SK-MEL-5 (cell line): ENCODE measurements around the gene RWDD1. TPM values are rescaled to one million over a fixed set of nuclear protein-coding genes. Genes with fewer than 3 reads are reported as not detected.
"Not testable (repeated sequence)": the region's sequence is repeated elsewhere in the genome, so short reads cannot be mapped to it uniquely, and the experiment has no call there.

Source experiments
- DNase-seq: peaks from one replicate; pipeline ENCODE4 v3.0.0-alpha.2; 2016; ENCODE audit warnings: low read depth, low spot score
- in situ Hi-C: cut with HindIII; loops from 2 replicates; pipeline ENCODE4 v1.10.0; 2016; ENCODE audit warnings: low sequenced_read_pairs, high pct_unique_total_duplicates, low pct_unique_long_range_greater_than_20kb
- total RNA-seq: library from RNA; depleted of rRNA; stranded (reverse); fragments of >200 nt; shearing (Covaris generic); gene quantifications from 2 replicates; pipeline ENCODE4 v1.2.3, GENCODE V29; 2014

The RWDD1 gene
- total RNA-seq, 1 experiment from 2014 or later, result 57.2 TPM

GRCh38 chr6:116580198-116580597 is 8.9 kb downstream of the RWDD1 start:
- in situ Hi-C loops, result no loop called here
- DNase-seq, result peak; percentile 33

DNA sequence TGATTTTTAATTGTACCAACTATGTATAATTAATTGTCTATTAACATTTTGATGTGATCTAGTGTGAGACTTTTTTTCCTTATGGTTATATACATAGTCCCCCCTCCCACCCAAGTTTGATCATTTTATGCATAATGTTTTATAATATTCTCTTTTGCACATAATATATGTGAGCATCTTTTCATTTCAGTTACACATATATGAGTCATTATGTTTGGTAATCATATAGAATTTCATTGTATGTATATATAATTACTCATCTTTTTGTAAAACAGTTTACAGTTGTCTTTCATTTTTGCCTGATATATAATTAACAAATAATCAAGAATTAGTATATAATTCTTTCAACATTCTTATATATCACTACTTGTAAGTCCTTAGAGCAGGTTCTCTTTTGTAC is 15.0 kb downstream of the RWDD1 start:
- no peak for DNase-seq
- in situ Hi-C loops, result no loop called here

DNA sequence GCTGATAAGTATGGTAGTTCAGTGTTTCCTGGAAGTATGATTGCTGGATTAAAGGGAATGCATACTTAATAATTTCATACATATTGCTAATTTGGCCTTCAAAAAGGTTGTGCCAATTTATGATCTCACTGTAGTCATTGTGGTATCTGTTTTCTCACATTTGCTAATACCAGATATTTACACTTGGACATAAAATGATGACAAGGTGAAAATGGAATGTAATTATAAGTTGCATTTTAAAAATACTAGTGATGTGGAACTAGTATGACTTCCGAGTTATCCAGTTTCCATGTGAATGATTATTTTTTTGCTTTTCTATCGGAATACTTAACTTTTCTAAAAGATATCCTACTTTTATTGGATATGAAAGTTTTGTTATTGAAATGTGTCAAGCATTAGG is 15.4 kb downstream of the RWDD1 start:
- in situ Hi-C loops, result no loop called here
- no peak for DNase-seq

DNA sequence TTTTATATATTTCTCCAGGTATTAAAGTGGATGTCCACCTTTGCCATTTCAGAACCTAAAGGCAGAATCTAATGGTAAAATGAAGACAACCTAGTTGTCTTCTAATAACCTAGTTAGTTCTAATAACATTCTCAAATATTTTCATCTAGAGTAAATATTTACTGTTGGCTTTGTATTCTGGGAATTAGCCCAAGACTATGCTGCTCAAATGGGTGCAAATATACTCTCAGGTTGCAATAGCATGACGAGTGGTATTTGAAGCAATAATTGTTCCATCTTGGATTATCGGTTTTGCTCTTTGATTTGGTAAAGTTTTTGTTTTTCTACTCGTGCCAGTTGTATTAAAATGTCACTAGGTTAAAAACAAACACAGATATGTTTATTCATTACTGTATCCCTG is 23.9 kb downstream of the RWDD1 start:
- in situ Hi-C loops, result no loop called here
- no peak for DNase-seq

GRCh38 chr6:116596815-116597214 is 25.5 kb downstream of the RWDD1 start:
- DNase-seq, result peak; percentile 12
- in situ Hi-C loops, result no loop called here

DNA sequence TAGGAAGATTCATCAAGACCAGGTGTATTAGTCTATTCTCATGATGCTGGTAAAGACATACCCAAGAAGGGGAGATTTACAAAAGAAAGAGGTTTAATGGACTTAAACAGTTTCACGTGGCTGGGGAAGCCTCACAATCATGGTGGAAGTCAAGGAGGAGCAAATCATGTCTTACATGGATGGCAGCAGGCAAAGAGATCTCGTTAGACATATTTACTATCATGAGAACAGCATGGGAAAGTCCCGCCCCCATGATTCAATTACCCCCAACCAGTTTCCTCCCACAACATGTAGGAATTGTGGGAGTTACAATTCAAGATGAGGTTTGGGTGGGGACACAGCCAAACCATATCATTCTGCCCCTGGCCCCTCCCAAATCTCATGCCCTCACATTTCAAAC is 32.6 kb downstream of the RWDD1 start:
- in situ Hi-C loops, DNase-seq: not testable (repeated sequence)

GRCh38 chr6:116604868-116605267 is 33.6 kb downstream of the RWDD1 start:
- not testable (repeated sequence) for DNase-seq

GRCh38 chr6:116605935-116606334 is 34.6 kb downstream of the RWDD1 start:
- no peak for DNase-seq
- in situ Hi-C loops, result no loop called here

More at GRCh38 chr6:116604868-116605267, 33.6 kb downstream of the RWDD1 start:
- in situ Hi-C loops, result not testable (repeated sequence)

DNA sequence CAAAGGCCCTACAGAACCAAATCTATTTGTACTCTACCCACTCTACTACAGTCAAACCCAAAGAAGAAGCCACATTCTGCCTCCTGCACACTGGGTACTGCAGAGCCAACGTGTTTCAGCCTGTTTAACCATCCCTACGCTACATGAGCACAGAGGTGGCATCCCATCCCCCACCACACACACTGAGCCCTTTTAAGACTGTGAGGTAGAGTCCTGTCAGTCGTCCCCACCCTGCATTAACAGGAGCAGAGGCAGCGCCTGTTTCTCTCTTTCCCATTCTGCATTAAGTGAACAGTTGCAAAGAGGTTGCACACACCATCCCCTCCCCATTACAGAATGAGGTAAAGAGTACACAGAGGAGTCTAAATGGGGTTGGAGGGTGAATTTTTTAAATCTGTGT is 39.8 kb downstream of the RWDD1 start:
- DNase-seq, result no peak
- in situ Hi-C loops, result no loop called here

DNA sequence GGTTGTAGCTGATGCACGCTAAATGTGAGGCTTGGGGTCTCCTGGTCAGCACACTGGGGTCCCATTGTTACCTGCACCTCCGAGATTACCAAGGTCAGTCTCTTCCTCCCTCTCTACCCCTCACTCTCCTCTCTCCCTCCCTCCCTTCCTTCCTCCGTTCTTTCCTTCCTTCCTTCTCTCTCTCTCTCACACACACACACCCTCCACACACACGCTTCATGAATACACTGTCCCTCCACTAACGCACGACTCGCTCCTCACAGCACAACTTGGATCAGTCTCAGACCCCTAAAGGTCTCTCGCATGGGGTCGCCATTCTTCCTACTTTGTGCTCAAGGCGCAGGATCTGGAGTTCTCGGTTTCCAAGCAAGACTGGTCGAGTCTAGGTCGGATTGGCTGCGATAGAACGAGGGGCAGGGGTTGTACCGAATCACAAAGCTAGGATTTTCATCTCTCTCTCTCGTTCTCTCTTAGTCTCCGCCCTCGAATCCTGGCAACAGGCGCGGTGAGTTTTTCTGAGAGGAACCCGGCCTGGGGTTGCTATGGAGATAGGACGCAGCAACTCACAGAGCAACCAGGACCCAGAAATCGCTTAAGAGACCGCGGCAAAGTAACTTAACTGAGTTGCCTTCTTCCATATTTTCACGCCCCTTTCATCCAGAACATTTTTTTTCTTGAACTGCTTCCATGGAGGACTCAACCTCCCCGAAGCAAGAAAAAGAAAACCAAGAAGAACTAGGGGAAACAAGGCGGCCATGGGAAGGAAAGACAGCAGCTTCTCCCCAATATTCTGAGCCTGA is 44.8 kb downstream of the RWDD1 start, which contains the start of gene RSPH4A:
TSS of gene RSPH4A (plus strand) at position 543 of the 800 bp plus-strand sequence. CDS start at position 688, 145 bp downstream.
- DNase-seq, result peak; percentile 94
- in situ Hi-C loops, result no loop called here

DNA sequence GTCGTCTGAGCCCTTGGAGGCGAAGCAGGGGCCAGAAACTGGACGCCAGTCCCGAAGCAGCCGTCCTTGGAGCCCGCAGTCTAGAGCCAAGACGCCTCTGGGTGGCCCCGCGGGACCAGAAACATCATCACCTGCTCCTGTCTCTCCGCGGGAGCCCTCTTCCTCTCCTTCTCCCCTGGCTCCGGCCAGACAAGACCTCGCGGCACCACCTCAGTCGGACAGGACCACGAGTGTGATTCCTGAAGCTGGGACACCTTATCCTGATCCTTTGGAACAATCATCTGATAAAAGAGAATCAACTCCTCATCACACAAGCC is 45.4 kb downstream of the RWDD1 start:
- in situ Hi-C loops, result no loop called here
- no peak for DNase-seq

- in situ Hi-C loops, result no loop called here
- DNase-seq, result no peak
Measured at GRCh38 chr6:116624036-116624805, 52.9 kb downstream of the RWDD1 start.

DNA sequence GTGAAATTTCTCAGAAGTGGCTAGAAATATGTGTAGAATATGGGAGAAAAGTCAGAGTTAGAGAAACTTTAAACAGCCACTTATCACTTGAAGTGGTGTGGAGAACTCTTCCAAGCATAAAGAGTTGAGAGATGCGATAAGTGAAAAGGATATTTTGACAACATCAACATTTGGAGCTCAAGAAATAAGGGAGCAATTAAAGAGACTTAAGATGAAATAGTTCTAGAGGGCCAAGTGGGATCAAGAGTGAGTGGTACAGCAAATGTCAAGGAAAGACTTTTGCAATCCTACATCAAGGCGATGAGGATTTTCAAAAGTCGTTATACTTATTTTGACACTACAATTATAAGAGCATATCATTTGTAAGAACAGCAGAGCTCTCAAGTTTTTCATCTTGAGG is 54.6 kb downstream of the RWDD1 start:
- no peak for DNase-seq
- in situ Hi-C loops, result no loop called here

DNA sequence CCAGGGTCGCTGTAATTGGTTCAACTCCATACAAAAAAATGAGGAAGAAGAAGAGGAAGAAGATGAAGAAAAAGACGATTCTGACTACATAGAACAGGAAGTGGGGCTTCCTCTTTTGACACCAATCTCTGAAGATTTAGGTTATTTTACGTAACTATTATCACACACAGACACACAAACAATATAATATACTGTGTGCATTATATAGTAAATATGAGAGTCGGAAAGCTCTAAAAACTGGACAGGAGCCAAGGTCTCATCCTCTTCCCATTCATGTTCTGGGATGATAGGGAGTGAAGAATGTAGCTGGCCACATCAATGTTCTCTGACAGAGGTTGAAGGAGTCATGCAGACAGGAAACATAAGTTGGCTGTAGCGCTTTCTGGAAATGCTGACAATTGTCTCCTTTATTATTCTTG is 58.3 kb downstream of the RWDD1 start:
- no peak for DNase-seq
- in situ Hi-C loops, result no loop called here

- in situ Hi-C loops, result no loop called here
- DNase-seq, result no peak
Measured at GRCh38 chr6:116631379-116631990, 60.2 kb downstream of the RWDD1 start.

- peak; percentile 15 for DNase-seq
- in situ Hi-C loops, result no loop called here
Measured at GRCh38 chr6:116633685-116634084, 62.4 kb downstream of the RWDD1 start.
